ENCODE results near the gene CCNL2.
"Not testable (repeated sequence)": the region's sequence is repeated elsewhere in the genome, so short reads cannot be mapped to it uniquely, and the experiment has no call there.

Gene CCNL2

DNA sequence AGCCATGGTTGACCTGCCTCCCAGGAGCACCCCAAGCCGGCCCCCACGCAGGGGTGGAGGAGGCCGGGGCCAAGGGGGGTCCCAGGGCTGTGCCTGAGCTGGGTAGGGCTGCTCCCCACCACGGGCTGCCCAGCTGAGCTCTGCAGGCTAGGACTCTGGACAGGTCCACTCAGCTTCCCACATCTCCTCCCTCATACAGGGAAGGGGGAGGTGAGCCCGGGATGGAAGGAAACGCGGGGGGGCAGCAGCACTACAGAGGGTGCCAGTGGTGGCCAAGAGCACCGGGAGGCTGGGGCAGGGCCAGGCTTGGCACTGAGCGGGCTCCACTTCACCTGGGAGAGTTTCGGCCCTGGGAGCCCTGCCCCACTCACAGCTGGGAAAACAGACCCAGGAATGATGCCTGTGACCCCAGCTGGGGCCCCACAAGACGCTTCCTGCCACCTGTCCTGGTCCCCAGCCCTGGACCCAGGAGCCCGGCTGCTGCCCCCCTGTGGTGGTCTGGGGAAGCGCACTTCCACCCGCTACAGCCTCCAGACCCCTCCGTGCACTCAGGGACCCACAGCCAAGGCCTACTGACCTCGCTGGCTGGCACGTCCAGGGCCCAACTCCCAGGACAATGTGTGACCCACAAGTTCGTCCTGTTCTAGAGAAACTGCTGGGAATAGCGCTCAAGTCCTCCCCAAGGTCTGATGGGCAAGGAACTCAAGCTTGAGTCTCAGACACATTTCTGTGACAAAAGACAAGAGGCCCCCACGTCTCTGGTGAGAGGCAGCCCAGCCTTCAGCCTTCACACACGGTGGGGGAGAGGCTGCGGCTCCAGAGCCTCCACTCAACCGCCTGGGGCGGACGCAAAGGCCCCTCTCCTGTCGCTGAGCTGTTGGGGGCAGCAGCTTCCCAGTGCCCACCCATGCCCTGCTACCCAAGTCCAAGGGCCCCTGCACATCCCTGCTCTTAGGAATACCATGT, 27.1 kb downstream of the CCNL2 start:
- no peak for TF ChIP-seq POLR2A (IDR thresholded peaks at IDR 0.05; ENCODE audit: low read length)
- TF ChIP-seq GATA1 (IDR thresholded peaks at IDR 0.05; ENCODE audit: low read depth, low read length): no peak
- DNase-seq: peak; percentile 63 to 79

DNA sequence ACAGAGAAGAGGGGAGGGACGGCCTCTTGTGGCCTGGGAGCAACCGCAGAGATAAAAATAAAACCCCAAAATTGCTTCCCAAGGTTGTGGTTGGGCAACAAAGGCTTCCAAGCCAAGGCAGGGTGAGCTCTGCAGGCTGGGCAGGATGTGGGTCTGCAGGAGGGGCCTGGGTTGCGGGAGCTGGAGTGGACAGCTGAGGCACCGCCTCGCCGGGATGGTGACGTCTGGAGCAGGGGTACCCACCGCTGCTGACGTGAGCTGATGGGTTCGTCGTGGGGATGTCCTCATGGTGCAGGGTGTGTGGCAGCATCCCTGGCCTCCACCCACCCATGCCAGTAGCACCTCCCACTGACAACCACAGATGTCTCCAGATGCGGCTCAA, 27.8 kb downstream of the CCNL2 start:
- TF ChIP-seq POLR2A (IDR thresholded peaks at IDR 0.05; ENCODE audit: low read length): peak; percentile 28
- no peak for TF ChIP-seq GATA1 (IDR thresholded peaks at IDR 0.05; ENCODE audit: low read depth, low read length)
- no peak for DNase-seq

DNA sequence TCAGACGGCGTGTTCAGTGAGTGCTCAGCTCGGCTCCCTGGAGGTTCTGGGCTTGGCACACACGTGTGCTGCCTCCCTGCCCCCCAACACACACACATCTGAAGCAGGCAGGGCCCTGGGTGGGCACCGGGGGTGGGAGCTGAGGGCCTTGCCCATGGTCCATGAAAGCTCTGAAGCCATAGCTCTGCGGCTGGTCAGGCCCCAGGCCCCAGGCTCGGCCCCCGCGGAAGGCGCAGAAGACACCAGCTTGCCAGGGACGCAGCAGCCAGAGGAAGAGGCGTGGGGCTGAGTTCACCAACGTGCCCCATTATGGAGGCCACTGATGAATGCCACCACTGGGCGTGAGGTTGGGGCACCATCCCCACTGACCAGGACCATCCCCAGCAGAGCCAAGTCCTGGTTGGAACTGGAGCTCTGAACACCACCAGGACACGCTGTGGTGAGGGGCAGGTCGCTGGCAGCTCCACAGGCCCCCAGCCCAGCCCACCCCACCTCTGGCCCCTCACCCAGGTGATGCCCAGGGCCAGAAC, 28.3 kb downstream of the CCNL2 start:
- no peak for DNase-seq
- TF ChIP-seq GATA1 (IDR thresholded peaks at IDR 0.05; ENCODE audit: low read depth, low read length) (no peak), POLR2A (IDR thresholded peaks at IDR 0.05; ENCODE audit: low read length) (no peak)

DNA sequence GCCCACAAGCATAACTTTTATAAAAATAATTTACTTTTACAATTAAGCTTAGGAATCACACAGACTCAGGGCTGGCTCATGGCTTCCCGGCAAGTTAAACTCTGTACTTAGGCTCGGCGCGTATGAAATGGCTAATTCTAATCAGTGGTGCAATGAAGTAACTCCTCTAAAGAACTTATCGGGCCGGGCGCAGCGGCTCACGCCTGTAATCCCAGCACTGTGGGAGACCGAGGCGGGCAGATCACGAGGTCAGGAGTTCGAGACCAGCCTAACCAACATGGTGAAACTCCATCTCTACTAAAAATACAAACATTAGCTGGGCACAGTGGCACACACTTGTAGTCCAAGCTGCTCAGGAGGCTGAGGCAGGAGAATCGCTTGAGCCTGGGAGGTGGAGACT, 29.0 kb downstream of the CCNL2 start:
- not testable (repeated sequence) for DNase-seq

DNA sequence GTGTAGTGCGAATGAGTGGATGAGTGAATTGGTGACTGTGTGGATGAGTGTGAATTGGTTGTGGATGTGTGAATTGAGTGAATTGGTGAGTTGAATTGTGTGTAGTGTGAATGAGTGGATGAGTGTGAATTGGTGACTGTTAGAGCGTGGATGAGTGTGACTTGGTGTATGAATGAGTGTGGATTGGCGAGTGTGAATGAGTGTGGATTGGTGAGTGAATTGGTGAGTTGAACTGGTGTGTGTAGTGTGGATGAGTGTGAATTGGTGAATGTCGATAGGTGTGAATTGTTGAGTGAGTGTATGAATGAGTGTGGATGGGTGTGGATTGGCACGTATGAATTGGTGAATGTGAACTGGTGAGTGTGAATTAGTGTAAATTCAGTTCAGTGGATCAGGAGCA, 31.8 kb downstream of the CCNL2 start:
- DNase-seq: peak in 1 of 2 experiments; percentile 71
- no peak for TF ChIP-seq GATA1 (IDR thresholded peaks at IDR 0.05; ENCODE audit: low read depth, low read length)
- no peak for TF ChIP-seq POLR2A (IDR thresholded peaks at IDR 0.05; ENCODE audit: low read length)

DNA sequence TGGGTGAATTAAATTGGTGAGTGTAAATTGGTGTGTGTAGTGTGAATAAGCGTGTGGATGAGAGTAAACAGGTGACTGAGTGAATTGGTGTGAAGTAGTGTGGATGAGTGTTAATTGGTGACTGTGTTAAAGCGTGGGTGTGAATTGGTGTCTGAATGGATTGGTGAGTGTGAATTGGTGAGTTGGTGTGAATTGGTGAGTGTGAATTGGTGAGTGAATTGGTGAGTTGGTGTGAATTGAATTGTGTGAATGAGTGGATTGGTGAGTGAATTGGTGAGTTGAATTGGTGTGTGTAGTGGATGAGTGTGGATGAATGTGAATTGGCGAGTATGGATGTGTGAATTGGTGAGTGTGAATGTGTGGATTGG, 32.5 kb downstream of the CCNL2 start:
- TF ChIP-seq GATA1 (IDR thresholded peaks at IDR 0.05; ENCODE audit: low read depth, low read length) (no peak), POLR2A (IDR thresholded peaks at IDR 0.05; ENCODE audit: low read length) (no peak)

DNA sequence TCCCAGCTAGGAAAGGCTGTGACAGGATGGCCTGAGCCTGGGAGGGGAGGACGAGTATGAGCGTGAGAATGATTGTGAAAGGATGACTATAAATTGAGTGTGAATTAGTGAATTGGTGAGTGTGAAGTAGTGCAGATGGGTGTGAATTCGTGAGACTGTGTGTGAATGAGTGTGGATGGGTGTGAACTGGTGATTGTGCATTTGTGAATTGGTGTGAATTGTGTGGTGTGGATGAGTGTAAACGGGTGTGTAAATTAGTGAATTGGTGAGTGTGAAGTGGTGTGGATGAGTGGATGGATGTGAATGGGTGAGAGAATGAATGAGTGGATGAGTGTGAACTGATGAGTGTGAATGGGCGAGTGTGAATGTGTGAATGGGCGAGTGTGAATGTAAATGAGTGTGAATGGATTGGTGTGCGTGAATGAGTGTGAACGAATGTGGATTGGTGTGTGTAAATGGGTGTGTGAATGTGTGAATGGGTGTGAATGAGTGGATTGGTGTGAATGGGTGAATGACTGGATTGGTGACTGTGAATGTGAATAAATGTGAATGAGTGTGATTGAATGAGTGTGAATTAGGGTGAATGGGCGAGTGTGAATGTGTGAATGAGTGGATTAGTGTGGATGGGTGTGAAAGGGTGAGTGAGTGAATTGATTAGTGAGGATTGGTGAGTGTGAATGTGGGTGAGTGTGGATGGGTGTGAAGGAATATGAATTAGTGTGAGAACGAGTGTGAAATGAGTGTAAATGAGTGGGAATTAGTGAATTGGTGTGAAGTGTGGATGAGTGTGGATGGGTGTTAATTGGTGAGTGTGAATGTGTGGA, 33.0 kb downstream of the CCNL2 start:
- no peak for TF ChIP-seq GATA1 (IDR thresholded peaks at IDR 0.05; ENCODE audit: low read depth, low read length)
- TF ChIP-seq POLR2A (IDR thresholded peaks at IDR 0.05; ENCODE audit: low read length): no peak
- peak; percentile 57 for DNase-seq

More for the DNA sequence above, 32.5 kb downstream of the CCNL2 start:
- peak in 1 of 2 experiments; percentile 74 for DNase-seq

DNA sequence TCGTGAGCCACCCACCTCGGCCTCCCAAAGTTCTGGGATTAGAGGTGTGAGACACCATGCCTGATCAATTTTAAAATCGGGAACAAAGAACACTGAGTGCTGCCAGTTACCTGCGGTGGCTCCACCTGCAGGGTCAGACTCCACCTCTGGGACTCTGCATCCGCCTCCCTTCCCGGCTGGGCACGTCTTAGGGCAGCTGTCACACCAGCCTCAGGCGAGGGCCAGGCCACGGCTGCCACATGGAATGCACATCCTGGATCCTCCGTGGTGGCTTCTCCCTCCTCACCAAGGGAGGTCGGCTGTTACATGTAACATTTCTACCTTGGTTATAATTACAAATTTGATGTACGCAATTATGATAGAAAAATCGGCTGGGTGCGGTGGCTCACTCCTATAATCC, 34.9 kb downstream of the CCNL2 start:
- TF ChIP-seq GATA1 (IDR thresholded peaks at IDR 0.05; ENCODE audit: low read depth, low read length) (no peak), POLR2A (IDR thresholded peaks at IDR 0.05; ENCODE audit: low read length) (no peak)
- DNase-seq: no peak

DNA sequence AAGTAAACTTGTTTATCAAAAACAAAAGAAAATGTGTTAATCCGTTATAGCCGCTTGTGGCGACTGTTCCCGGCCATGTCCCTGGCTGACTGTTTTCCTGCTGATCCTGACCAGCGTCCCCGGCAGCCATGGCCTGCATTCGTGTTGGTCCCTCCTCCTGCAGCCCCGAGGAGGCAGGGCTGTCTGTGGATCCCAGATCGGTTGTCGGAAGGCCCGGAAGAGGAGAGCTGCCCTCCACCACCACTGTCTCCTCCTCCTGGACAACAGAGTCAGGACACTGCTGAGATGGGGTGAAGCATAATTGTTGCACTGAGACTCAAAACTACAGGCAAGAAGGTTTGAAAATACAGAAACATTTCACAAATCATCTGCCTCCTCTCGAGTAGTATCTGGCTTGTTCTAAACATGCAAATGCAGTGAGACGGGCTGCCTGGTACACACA, 37.1 kb downstream of the CCNL2 start:
- TF ChIP-seq GATA1 (IDR thresholded peaks at IDR 0.05; ENCODE audit: low read depth, low read length) (no peak), POLR2A (IDR thresholded peaks at IDR 0.05; ENCODE audit: low read length) (no peak)
- peak in 1 of 2 experiments; percentile 31 for DNase-seq

DNA sequence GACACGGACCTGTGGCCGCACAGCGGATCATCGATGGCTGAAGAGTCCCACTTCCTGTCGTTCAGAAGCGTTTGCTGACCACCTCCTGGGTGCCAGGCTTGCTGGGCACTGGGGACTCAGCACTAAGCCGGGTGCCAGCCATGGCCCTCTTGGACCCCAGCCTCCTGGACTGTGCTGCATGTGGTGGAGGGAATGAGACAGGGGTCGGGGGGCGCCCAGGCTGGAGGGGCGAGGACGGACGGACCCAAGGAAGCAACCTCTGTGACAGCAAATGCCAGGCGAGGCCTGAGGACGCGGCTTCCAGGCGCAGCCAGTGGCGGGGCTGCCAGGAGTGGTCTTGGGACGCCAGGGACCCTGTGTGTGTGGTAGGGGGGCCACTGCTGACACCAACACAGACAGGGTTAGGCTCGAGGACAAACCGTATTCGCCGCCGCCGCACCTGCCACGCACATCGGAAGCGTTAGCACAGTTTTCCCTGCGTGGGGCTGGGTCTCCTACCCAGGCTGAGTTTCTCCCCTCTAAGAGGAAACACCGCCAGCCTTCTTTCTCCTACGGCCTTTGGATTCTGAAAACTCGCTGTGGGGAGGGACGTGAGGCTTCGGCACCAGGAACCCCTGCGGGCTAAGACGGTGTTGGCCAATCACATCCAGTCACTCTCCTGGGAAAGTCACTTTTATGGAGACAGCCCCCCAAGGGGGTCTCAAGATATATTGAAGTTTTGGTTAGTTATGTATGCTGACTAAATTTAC, 37.7 kb downstream of the CCNL2 start:
- TF ChIP-seq POLR2A (IDR thresholded peaks at IDR 0.05; ENCODE audit: low read length): no peak
- TF ChIP-seq GATA1 (IDR thresholded peaks at IDR 0.05; ENCODE audit: low read depth, low read length): no peak
- DNase-seq: no peak

DNA sequence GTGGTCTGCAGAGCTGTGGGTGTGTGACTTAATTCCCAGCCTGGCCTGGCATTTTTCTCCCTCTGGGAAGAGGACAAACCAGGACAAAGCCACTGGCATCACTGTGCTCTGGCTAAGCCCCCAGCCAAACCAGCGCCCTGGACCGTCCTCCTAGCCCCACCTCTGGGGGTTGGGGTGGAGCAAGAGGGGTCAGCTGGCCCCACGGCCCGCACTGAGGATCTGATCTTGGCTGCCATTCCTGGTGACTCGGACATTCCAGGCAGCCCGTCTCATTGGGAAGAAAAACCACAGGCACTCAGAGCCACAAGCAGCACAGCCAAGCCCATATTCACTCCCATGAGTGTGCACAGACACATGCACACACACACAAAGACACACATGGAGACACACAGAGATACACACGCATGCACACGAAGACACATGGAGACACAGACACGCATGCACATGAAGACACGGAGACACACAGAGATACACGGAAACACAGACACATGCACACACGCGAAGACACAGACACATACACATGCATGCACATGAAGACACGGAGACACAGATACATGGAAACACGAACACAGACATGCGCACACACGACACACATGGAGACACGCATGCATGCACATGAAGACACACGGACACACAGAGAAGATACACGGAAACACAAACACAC, 38.5 kb downstream of the CCNL2 start:
- no peak for TF ChIP-seq POLR2A (IDR thresholded peaks at IDR 0.05; ENCODE audit: low read length)
- TF ChIP-seq GATA1 (IDR thresholded peaks at IDR 0.05; ENCODE audit: low read depth, low read length): no peak
- no peak for DNase-seq

DNA sequence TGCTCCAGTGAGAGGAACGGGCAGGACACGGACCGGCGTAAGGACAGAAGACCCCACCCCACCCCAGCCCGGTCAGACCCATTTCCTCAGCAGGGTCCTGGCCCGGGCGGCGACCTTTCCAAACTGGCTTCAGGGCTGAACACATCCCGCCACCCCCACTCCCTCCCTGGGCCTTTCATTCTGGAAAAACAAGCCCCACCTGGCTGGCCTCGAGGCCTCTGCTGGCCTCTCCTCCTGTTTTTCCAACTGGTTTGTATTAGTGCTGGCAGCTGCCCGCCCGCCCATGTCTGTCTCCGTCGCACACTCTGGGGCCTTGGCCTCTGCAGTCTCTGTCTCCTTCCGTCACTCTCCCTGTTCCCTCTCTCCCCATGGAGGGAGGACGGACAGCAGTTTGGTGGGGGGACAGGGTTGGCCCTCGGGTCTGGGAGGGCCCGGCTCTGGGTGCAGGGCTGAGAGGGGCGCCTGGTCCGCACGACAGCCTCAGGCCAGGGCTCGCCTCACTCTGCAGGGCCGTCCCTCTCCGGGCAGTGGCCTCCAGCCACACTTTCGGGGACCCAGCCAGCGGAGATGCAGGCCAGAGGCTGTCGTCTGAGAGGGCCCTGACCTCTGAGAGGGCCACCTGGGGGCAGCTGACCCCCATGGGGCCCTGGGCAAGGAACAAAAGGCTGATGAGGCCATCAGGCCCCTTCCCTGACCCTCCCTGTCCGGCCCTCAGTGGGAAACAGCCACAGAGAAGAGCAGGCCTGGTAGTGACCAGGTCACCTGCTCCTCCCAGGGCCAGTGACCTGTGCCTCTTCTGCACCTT, 39.3 kb downstream of the CCNL2 start:
- TF ChIP-seq GATA1 (IDR thresholded peaks at IDR 0.05; ENCODE audit: low read depth, low read length) (no peak), POLR2A (IDR thresholded peaks at IDR 0.05; ENCODE audit: low read length) (no peak)
- DNase-seq: no peak
